Fibroblast of skin of left quadriceps (primary cell): ENCODE data around the gene HK2.

Source experiments
- DNase-seq, 2 experiments: peaks; one replicate each; pipeline ENCODE4 v3.0.0-alpha.2; 2013; ENCODE audit warnings: low read depth in 2 of 2

Gene HK2

GRCh38 chr2:74857215-74857614 is 23.3 kb downstream of the HK2 start:
- no peak for DNase-seq

DNA sequence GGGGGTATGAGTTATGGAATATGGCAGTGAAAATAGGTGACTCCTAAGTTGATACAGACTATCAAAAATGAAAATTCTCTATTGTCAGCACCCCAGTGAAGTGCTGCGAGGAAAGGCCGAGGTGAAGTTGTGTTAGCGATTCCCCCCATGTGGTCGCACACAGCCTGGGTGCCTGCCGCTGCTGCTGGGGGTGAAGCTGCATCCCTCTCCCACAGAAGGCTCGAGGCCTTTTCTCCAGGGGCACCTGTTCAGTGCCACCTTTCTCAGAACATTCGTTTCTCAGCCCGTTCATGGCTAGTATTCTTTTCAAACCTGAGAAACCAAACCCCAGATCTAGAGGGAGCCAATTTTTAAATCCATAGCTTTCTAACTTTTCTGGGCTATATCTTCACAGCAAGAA is 23.8 kb downstream of the HK2 start:
- no peak for DNase-seq

GRCh38 chr2:74858281-74858680 is 24.4 kb downstream of the HK2 start:
- no peak for DNase-seq

- no peak for DNase-seq
These were observed 26.2 kb downstream of the HK2 start for GRCh38 chr2:74860079-74860478.

- DNase-seq: no peak
These were observed 26.6 kb downstream of the HK2 start for GRCh38 chr2:74860521-74860920.

DNA sequence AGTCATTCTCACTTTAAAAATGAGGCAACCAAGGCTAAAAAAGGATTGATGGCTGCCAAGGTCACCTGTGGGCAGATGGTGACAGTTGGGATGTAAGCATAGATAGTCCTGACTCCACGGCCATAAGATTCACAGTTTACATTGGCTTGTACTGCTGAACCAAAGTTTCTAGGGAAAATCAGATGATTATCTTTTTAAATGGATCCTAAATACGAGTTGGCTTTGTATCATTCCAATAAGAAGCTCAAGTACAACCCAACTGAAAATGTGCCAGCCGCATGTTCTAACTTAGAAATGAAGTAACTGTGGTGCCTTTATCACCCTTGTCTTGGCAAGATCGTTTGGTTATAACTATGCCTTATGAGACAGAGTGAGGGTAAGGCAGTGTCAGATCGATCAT is 27.6 kb downstream of the HK2 start:
- no peak for DNase-seq

GRCh38 chr2:74862020-74862964 is 28.4 kb downstream of the HK2 start:
- DNase-seq: no peak

DNA sequence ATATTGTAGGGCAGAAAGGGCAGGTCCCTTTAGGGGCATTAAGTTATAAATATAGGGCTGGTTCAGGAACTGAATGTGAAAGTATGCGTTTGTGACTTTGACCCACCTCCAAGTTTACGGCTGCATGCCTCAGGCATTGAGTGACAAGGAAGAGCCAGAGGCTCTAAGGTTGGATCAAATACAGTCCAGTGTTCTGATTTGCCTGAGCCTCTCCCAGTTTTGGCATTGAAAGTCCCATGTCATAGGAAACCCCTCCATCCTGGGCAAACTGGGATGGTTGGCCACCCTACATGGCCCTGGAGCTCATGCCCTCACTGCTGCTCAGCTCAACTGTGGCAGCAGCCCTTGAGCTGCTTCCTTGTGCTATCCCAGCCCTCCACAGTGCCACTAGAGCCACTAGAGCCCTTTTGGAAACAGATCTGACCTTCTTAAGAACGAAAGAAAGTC is 29.9 kb downstream of the HK2 start:
- DNase-seq: no peak

GRCh38 chr2:74864728-74865722 is 31.1 kb downstream of the HK2 start:
- no peak for DNase-seq

GRCh38 chr2:74865770-74866674 is 32.1 kb downstream of the HK2 start:
- no peak for DNase-seq

GRCh38 chr2:74867841-74868658 is 34.1 kb downstream of the HK2 start:
- DNase-seq: no peak

DNA sequence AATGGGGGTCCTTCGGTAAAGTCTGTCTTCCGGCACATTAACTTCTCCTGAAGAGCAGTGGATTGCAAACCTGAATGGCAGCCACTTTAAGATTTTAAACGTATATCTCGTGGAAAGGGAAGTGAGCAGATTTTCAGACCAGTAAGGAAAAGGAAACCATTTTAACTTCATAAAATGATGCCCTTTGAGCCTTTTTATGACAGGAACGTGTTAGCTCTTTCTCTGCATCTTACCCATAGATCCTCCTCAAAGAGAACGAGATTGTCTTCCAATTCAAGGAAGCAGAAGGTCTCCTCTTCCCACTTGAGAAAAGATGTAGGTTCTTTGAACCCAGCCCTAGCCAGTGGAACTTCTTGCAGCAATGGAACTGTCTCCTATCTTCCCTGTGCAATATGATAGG is 35.6 kb downstream of the HK2 start:
- no peak for DNase-seq

- no peak for DNase-seq
These were observed 37.0 kb downstream of the HK2 start for GRCh38 chr2:74870951-74871350.

GRCh38 chr2:74871414-74871813 is 37.5 kb downstream of the HK2 start:
- DNase-seq: no peak

- no peak for DNase-seq
These were observed 38.5 kb downstream of the HK2 start for GRCh38 chr2:74872389-74872836.

- no peak for DNase-seq
These were observed 39.2 kb downstream of the HK2 start for GRCh38 chr2:74873012-74873665.

DNA sequence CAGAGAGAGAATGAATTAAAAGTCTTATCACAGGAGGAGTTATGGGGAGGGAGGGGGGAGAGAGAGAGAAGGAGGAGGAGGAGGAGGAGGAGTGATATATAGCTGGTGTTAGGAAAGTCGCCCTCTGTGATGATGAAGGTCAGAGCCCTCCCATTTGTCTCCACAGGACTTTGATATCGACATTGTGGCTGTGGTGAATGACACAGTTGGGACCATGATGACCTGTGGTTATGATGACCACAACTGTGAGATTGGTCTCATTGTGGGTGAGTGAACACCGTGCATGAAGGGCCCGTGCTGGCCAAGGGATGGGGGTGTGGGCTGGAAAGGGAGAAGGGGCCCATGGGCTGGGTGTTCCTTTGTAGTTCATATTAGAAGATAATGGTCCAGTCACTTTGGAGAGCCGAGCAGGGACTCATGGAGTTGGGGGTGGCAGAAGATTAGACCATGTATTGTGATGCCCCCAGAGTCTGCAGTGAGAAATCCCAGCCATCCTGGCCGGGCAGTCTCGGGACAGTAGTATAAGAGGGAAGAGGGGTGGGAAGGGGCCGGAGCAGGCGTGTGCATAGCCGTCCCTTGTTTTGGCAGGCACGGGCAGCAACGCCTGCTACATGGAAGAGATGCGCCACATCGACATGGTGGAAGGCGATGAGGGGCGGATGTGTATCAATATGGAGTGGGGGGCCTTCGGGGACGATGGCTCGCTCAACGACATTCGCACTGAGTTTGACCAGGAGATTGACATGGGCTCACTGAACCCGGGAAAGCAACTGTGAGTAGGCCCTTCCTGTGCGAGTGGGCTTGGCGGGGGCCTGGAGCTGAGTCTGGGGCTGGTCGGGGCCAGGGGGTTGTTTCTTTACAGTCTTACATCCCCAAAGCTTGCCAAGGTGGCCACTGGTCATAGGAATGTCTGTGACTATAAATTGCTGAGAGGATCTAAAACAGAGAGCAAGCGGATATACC is 40.0 kb downstream of the HK2 start:
- no peak for DNase-seq

GRCh38 chr2:74876081-74876886 is 42.4 kb downstream of the HK2 start:
- DNase-seq: no peak
